HG03039 (cell line): ENCODE data around the gene CABLES2.

Source experiments
- ATAC-seq: cut with Tn5 transposase; IDR thresholded peaks from one replicate; pipeline ENCODE4 v1.9.1; 2021; ENCODE audit warnings: mild to moderate bottlenecking, moderate library complexity; ENCODE audit not compliant: unreplicated experiment

CABLES2 gene

GRCh38 chr20:62372042-62372993 lies 34.8 kb downstream of the CABLES2 start:
- no peak for ATAC-seq

- ATAC-seq = no peak
Observed at GRCh38 chr20:62371588-62372041, 35.5 kb downstream of the CABLES2 start.

- ATAC-seq = no peak
Observed at GRCh38 chr20:62370807-62371587, 36.1 kb downstream of the CABLES2 start.

GRCh38 chr20:62370115-62370806 lies 36.8 kb downstream of the CABLES2 start:
- no peak for ATAC-seq

GRCh38 chr20:62369815-62370114 lies 37.3 kb downstream of the CABLES2 start:
- no peak for ATAC-seq

- ATAC-seq = no peak
Observed at GRCh38 chr20:62368976-62369814, 37.9 kb downstream of the CABLES2 start.

DNA sequence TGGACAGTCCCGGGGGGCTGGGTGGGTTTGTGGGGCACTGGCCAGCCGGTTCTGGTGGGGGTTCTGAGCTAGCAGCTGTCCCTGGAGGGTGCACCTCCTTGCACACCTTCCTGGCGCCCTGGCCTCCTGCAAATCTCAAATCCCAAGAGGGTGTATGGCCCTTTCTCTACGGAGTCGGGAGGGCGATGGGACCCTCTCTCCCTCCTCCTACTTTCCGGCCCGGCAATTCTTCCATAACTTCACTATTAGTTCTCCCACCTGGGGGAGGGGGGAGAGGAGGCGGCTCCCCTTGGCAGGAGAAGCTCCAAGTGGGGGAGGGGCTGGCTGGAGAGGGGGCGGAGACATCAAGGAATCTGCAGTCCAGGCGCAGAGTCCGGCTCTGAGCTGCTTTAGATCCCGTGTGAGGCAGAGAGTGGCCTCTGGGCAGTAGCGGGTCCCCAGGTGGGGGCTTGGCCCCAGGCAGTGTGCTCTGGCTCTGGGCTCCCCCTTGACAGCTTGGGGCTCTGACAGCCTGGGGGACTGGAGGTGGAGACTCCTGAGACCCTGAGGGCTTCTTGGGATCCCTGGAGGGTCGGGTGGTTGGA lies 38.6 kb downstream of the CABLES2 start:
- ATAC-seq = no peak

DNA sequence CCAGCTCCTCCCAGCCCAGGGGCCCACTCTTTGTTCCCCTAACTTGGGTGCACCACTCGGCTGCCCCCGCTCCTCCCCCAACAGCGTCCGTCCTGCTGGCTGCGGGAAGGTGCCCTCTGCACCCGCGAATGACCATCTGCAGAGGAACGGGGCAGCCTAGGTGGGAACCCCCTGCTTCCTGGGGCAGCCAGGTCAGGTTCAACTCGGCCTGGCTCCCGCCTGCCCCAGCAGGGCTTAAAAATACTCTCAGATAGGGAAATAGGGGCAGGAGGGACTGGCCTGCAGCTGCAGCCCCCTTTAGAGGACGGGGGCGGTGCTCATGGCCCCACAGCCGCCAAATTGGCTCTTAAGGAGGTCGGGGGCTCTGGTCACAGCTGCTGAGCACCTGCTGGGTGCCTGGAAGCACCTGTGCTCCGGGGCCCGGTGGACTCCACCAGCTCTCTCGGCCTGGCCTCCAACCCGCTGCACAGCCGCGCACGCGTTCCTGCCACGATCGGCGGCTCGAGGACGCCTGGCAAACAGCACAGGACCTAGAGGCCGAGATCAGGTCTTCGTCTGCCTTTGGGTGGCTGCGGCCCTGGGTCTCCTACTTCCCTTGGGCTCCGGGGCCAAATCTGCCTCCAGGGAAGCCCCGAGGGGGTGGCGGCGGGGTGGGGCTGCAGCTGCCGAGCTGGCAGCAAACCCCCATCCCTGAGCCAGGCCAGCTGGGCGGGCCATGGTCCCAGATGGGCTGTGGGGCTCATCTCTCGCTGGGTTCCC lies 39.3 kb downstream of the CABLES2 start:
- ATAC-seq = no peak

DNA sequence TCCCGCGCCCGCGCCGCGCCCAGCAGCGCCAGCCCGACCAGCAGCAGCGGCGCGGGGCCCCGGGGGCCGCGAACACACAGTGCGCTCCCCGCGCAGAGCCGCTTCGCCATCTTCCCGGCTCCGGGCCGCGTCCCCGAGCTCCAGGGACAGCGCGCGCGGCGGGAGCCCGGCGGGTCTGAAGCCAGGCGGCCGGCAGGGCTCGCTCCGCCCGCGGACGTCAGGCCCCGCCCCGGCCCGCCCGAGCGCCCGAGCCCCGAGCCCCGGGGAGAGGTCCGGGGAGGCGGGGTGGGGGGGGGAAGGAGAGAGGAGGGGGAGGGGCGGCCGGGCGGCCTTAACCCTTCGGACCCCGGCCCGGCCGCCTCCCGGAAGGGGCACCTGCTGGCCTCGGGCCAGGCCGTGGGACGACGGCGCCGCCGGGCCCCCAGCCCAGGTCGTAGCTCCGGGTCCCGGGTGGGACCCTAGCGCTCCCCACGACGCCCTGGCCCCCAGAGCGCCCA lies 39.9 kb downstream of the CABLES2 start, which contains the start of gene LAMA5:
LAMA5 (minus strand) TSS at position 177 of the 497 bp plus-strand sequence; CDS start at position 110, 67 bp downstream.
- ATAC-seq = no peak

GRCh38 chr20:62366370-62367135 lies 40.5 kb downstream of the CABLES2 start:
- no peak for ATAC-seq

GRCh38 chr20:62365814-62366369 lies 41.2 kb downstream of the CABLES2 start:
- no peak for ATAC-seq

GRCh38 chr20:62364911-62365736 lies 42.0 kb downstream of the CABLES2 start:
- no peak for ATAC-seq

DNA sequence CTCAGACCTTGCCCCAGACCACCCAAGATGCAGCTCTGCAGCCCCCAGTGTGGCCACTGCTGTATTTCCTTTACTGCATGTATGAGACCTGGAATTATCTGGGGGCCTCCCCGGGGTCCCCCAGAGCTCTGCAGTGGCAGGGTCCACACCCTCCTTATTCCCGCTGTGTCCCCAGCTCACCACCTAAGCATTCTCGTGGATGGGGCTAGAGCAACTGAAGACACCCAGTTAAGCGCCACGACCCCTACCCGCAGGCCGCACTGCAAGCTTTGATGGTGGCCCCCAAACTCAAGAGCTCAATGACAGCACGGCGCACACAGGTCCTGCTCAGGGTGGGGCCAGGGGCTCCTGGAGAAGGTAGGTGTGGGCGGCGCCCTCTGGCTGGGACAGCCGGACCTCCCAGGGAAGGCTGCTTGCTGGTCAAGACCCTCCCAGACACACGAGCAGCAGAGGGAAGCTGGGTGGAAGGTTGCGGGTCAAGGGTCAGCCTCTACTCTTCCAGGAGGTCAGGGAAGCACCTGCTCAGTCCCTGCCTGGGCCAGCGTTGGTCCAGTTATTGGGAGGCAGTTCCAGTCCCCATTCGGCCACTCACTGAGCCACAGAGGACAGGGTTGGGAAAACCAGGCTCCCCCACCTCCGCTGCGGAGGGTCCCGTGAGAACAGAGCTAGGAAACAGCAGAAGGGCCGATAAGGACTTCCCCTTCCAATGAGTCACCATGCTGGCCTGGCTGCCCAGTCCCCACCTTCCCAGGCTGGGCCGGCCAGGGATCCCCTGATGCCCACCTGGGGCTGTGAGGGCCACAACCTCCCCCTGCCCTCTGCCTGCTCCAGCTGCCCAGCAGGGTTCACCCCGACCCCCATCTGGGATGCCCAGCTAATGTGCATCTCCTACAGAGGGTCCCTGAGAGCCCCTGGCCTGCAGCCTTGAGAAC lies 42.9 kb downstream of the CABLES2 start:
- no peak for ATAC-seq

DNA sequence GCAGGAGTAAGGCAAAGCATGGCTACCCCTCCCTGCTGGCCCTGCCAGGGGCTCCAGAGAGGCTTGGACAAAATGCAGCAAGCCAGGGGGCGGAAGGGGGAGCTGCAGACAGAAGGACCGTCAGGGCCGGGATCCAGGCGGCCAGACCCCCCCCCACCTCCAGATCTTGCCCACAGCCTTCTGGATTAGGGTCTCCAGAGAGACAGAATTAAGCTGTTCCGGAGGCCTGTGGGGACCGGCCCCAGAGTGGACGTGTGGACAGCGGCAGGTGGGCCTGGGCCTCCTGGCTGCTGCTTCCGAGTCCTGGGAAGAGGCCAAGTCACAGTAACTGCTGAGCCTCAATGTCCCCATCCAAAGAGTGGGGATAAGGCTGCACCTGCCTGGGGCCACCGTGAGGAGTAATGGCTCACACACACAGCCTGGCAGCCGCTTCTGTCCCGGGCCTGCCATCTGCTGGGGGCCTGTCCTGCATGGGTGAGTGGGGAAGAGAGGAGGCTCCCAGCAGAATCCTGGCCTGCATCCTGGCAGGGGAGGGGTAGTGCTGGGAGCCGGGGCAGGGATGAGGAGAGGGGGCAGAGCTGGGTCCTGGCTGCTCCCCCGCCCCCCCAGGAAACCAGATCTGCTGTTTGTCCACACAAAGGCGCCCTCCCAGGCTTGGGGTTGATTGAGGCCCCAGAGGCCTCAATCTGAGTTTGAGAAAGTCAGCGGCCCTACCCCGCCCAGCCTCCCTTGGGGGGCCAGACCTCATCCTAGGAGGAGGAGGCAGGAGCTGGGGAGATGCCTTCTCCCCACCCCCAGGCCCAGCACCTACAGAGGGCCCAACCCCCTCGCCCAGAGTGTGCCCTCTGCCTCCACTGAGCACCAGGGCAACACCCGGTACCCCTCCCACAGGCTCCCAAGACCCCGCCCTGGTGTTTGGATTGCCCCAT lies 43.8 kb downstream of the CABLES2 start:
- ATAC-seq = no peak

DNA sequence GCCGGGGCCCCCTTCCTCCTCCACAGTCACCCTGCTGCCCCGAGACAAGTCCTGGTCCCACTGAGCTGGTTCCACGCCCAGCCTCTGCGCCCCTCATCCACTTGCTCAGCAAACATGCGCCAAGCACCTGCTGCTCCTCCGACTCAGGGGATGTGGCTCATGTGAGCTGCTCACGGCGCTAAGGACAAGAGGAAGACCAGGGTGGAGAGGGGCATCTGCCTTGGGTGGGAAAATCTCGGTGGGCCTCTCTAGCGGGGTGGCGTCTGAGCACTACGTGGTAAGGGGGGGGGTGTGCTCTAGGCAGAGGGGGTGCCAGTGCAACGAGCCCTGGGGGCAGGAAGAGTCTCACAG lies 44.5 kb downstream of the CABLES2 start:
- ATAC-seq = no peak
